Hepatocyte (in vitro differentiated cells): Measurements from ENCODE around the gene HMGCS1. TPM values are rescaled to one million over a fixed set of nuclear protein-coding genes. Genes with fewer than 3 reads are reported as not detected.
"Not testable (repeated sequence)": the region's sequence is repeated elsewhere in the genome, so short reads cannot be mapped to it uniquely, and the experiment has no call there.

Source experiments
- DNase-seq: peaks from one replicate; pipeline ENCODE4 v3.0.0-alpha.2; 2016; ENCODE audit warnings: low spot score
- H2AFZ ChIP-seq: fragments of 200-600 bp; sonication (generic); 2 replicates; pipeline ENCODE4 v1.6.0; 2016; ENCODE audit warnings: antibody characterized with exemption, mild to moderate bottlenecking
- H3K27ac ChIP-seq: fragments of 200-600 bp; sonication (generic); 2 replicates; pipeline ENCODE4 v1.5.1; 2016; ENCODE audit warnings: mild to moderate bottlenecking
- H3K27me3 ChIP-seq: fragments of 200-600 bp; sonication (generic); 2 replicates; pipeline ENCODE4 v1.6.1; 2016
- H3K36me3 ChIP-seq: fragments of 200-600 bp; sonication (generic); replicated peaks from 2 replicates; pipeline ENCODE4 v1.5.1; 2016; ENCODE audit warnings: low read depth; ENCODE audit not compliant: insufficient read depth
- H3K4me1 ChIP-seq: fragments of 200-600 bp; sonication (generic); 2 replicates; pipeline ENCODE4 v1.5.1; 2016; ENCODE audit warnings: mild to moderate bottlenecking, moderate library complexity; ENCODE audit not compliant: insufficient read depth
- H3K4me2 ChIP-seq: fragments of 200-600 bp; sonication (generic); 2 replicates; pipeline ENCODE4 v1.6.0; 2016
- H3K4me3 ChIP-seq: fragments of 200-600 bp; sonication (generic); 2 replicates; pipeline ENCODE4 v1.5.1; 2016; ENCODE audit warnings: mild to moderate bottlenecking
- H3K79me2 ChIP-seq: fragments of 200-600 bp; sonication (generic); 2 replicates; pipeline ENCODE4 v1.6.0; 2017; ENCODE audit warnings: mild to moderate bottlenecking
- H3K9me2 ChIP-seq: fragments of 200-600 bp; sonication (generic); replicated peaks from 2 replicates; pipeline ENCODE4 v1.6.0; 2017; ENCODE audit warnings: mild to moderate bottlenecking; ENCODE audit not compliant: insufficient read depth
- H3K9me3 ChIP-seq: fragments of 200-600 bp; sonication (generic); 2 replicates; pipeline ENCODE4 v1.5.1; 2016; ENCODE audit warnings: low read depth, mild to moderate bottlenecking
- H4K20me1 ChIP-seq: fragments of 200-600 bp; sonication (generic); 2 replicates; pipeline ENCODE4 v1.6.0; 2016; ENCODE audit warnings: mild to moderate bottlenecking; ENCODE audit not compliant: insufficient read depth, poor library complexity, severe bottlenecking
- EZH2 ChIP-seq: fragments of 200-600 bp; sonication (generic); IDR thresholded peaks from 2 replicates; pipeline ENCODE4 v1.6.1; 2016; ENCODE audit warnings: antibody characterized with exemption, mild to moderate bottlenecking, borderline replicate concordance
- EZH2phosphoT487 ChIP-seq: fragments of 200-600 bp; sonication (generic); IDR thresholded peaks from one replicate; pipeline ENCODE4 v1.6.1; 2018; ENCODE audit warnings: antibody characterized with exemption, mild to moderate bottlenecking, low read depth, moderate library complexity; ENCODE audit not compliant: unreplicated experiment, severe bottlenecking
- WGBS: methylation state at CpG from one replicate; pipeline ENCODE4 v1.1.6; 2016; ENCODE audit warnings: low lambda C conversion rate; ENCODE audit errors: missing lambda C conversion rate; 5-methylcytosine and 5-hydroxymethylcytosine counted together
- polyA plus RNA-seq: library from polyadenylated mRNA; unstranded; fragments of >200 nt; fragmentation: Nextera tagmentation; extraction: Ambion mirVana; gene quantifications from 2 replicates; pipeline ENCODE4 v1.2.1, GENCODE V29; 2016
- total RNA-seq: library from RNA; depleted of rRNA; stranded (reverse); fragments of >200 nt; gene quantifications from 2 replicates; pipeline ENCODE4 v1.2.3, GENCODE V29; 2014
- TF ChIP-seq, protein P1 (sequence below): fragments of 200-600 bp; sonication (generic); IDR thresholded peaks from 2 replicates; pipeline ENCODE4 v1.5.1; 2016; ENCODE audit warnings: antibody characterized with exemption, mild to moderate bottlenecking; ENCODE audit not compliant: poor library complexity

Gene HMGCS1
- total and polyA plus RNA-seq, 2 experiments from 2014 or later = 114 to 333 TPM

GRCh38 chr5:43268188-43268820 is 44.9 kb downstream of the HMGCS1 start:
- 81% methylated on average over 1 of the region's 1 CpG for WGBS
- H3K9me3 ChIP-seq = no peaks in the 10 kb centered on the region
- H2AFZ ChIP-seq = no peak overlapping the region
- H4K20me1 ChIP-seq = no peaks in the 10 kb centered on the region
- H3K27me3 ChIP-seq = no peaks in the 10 kb centered on the region
- TF ChIP-seq, protein P1, sequence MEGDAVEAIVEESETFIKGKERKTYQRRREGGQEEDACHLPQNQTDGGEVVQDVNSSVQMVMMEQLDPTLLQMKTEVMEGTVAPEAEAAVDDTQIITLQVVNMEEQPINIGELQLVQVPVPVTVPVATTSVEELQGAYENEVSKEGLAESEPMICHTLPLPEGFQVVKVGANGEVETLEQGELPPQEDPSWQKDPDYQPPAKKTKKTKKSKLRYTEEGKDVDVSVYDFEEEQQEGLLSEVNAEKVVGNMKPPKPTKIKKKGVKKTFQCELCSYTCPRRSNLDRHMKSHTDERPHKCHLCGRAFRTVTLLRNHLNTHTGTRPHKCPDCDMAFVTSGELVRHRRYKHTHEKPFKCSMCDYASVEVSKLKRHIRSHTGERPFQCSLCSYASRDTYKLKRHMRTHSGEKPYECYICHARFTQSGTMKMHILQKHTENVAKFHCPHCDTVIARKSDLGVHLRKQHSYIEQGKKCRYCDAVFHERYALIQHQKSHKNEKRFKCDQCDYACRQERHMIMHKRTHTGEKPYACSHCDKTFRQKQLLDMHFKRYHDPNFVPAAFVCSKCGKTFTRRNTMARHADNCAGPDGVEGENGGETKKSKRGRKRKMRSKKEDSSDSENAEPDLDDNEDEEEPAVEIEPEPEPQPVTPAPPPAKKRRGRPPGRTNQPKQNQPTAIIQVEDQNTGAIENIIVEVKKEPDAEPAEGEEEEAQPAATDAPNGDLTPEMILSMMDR = no peak
- no peak for TF ChIP-seq EZH2phosphoT487
- TF ChIP-seq EZH2 = no peak
- H3K4me2 ChIP-seq = no peak overlapping the region
- H3K4me1 ChIP-seq = no peaks in the 10 kb centered on the region
- DNase-seq = no peak
- H3K36me3 ChIP-seq = no peaks in the 10 kb centered on the region
- no peaks in the 10 kb centered on the region for H3K9me2 ChIP-seq
- no peak overlapping the region for H3K4me3 ChIP-seq
- H3K27ac ChIP-seq = no peak overlapping the region
- no peaks in the 10 kb centered on the region for H3K79me2 ChIP-seq

- not testable (repeated sequence) for H3K36me3 ChIP-seq, H3K4me2 ChIP-seq, DNase-seq, H3K9me3 ChIP-seq, H3K79me2 ChIP-seq, H3K4me3 ChIP-seq, H2AFZ ChIP-seq, H3K27me3 ChIP-seq, H4K20me1 ChIP-seq, H3K27ac ChIP-seq, H3K4me1 ChIP-seq, H3K9me2 ChIP-seq
- 80% methylated on average over 2 of the region's 2 CpGs for WGBS
Measured at GRCh38 chr5:43262269-43262668, 50.9 kb downstream of the HMGCS1 start.

- Histone ChIP-seq H3K36me3 (no peaks in the 10 kb centered on the region), H3K4me1 (no peaks in the 10 kb centered on the region), H4K20me1 (no peaks in the 10 kb centered on the region), H3K9me2 (no peaks in the 10 kb centered on the region), H2AFZ (no peak overlapping the region), H3K9me3 (no peaks in the 10 kb centered on the region), H3K79me2 (no peaks in the 10 kb centered on the region), H3K27me3 (no peaks in the 10 kb centered on the region), H3K4me3 (no peak overlapping the region), H3K4me2 (no peak overlapping the region), H3K27ac (no peak overlapping the region)
- no peak for DNase-seq
- 100% methylated on average over 1 of the region's 1 CpG for WGBS
- TF ChIP-seq EZH2 (no peak), EZH2phosphoT487 (no peak)
- TF ChIP-seq, protein P1 = no peak
Measured at GRCh38 chr5:43258116-43258515, 55.1 kb downstream of the HMGCS1 start.

- no peak overlapping the region for H2AFZ ChIP-seq
- H3K4me2 ChIP-seq = no peak overlapping the region
- TF ChIP-seq EZH2 (no peak), EZH2phosphoT487 (no peak)
- TF ChIP-seq, protein P1 = no peak
- no peaks in the 10 kb centered on the region for H4K20me1 ChIP-seq
- WGBS = 18% methylated on average over 2 of the region's 2 CpGs
- no peaks in the 10 kb centered on the region for H3K4me1 ChIP-seq
- no peaks in the 10 kb centered on the region for H3K79me2 ChIP-seq
- H3K27ac ChIP-seq = no peak overlapping the region
- no peaks in the 10 kb centered on the region for H3K9me3 ChIP-seq
- no peak overlapping the region for H3K4me3 ChIP-seq
- no peak for DNase-seq
- peaks cover 3% of the 10 kb centered on the region for H3K27me3 ChIP-seq
- H3K9me2 ChIP-seq = no peaks in the 10 kb centered on the region
- no peaks in the 10 kb centered on the region for H3K36me3 ChIP-seq
Measured at GRCh38 chr5:43256261-43256966, 56.8 kb downstream of the HMGCS1 start.
